22Rv1 (cell line): ENCODE data around the gene ROBO4.

ENCODE experiments used
- ZFX ChIP-seq: fragments of 450-650 bp; IDR thresholded peaks from 2 replicates; pipeline ENCODE4 v1.6.1; 2017; ENCODE audit warnings: antibody characterized with exemption, borderline replicate concordance
- TF ChIP-seq, protein P1 (sequence below): fragments of 450-650 bp; IDR thresholded peaks from 2 replicates; pipeline ENCODE4 v1.5.1; 2017; ENCODE audit warnings: mild to moderate bottlenecking

DNA sequence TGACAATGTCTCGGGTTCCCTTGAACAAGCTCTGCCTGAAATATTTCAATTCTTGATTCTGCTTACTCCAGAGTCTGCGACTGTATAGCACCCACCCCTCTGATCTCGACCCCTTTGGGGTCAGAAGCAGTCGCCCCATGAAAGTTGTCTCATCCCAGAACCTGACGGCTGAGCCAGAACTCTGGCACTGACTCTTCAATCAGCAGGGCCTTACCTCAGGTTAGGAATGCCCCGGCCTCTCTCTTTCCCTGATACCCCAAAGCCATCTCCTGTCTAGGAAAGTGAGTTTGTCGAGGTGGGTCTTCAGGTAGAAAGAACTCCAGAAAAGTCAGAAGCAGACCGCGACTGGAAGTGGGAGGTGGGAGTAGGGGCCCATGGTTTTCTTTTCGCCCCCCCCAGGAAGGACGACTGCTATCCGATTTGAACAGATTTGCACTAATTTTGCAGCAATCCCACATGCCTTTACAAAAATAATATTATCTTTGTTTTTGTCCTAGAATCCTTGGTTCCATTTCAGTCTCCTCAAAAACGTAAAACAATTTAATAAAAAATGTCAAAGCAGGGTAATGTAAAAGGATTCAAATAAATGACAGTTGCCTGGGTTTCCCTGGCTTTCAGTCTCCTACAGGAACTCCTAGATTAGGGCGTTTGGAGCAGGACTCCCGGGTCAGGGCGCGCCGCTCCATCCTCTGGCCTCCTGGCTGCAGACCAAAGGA lies 33.3 kb downstream of the ROBO4 start:
- TF ChIP-seq, protein P1, sequence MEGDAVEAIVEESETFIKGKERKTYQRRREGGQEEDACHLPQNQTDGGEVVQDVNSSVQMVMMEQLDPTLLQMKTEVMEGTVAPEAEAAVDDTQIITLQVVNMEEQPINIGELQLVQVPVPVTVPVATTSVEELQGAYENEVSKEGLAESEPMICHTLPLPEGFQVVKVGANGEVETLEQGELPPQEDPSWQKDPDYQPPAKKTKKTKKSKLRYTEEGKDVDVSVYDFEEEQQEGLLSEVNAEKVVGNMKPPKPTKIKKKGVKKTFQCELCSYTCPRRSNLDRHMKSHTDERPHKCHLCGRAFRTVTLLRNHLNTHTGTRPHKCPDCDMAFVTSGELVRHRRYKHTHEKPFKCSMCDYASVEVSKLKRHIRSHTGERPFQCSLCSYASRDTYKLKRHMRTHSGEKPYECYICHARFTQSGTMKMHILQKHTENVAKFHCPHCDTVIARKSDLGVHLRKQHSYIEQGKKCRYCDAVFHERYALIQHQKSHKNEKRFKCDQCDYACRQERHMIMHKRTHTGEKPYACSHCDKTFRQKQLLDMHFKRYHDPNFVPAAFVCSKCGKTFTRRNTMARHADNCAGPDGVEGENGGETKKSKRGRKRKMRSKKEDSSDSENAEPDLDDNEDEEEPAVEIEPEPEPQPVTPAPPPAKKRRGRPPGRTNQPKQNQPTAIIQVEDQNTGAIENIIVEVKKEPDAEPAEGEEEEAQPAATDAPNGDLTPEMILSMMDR = no peak
- no peak for TF ChIP-seq ZFX
